ENCODE measurements around the gene ZFP69B.
"Not testable (repeated sequence)": the region's sequence is repeated elsewhere in the genome, so short reads cannot be mapped to it uniquely, and the experiment has no call there.

ZFP69B gene

DNA sequence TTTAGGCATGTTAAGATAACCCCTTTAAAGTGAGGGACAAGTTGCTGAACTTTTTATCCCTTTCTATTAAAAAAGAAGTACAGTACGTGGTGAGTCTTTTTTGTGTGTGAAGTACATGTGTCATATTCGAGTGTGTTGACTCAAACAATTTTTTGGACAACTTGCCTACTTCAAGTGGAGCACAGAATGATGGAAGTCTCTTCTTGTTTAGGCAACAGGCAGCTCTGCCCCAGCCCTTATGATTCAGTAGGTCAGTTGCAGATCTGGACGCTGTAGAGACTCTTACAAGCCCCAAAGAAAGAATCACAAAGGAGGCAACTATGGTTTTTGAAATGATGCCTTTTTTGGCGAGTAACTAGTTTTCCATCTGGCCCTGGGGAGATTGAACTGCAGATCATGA lies 14.4 kb upstream of the ZFP69B start:
- DNase-seq (ENCODE audit: low read depth) = no peak

DNA sequence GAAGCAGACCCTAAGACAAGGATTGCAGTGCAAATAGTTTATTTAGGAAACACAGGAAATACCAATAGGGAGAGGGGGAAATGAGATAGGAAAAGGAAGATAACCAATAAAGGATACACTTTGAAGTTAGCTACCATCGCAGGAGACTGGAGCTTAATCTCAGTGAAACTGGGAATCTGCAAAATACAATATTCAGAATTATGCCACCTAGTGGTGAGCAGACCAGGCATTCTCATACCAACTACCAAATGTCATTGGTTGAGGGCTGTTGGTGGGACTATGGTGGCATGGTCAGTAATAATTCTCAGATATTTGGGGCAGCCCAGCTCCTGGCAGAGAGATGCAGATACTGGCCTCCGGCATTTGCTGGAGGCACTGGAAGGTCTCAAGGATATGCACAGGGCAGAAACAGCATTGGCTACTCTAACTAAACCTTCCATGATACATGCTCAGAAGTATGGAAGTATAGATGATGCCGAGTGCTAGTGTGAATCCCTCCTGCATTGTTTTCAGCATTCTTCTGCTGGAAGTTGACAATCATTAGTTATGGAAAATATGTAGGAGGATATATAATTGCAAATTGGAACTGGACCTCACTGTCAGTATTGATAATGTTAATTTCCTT lies 11.8 kb upstream of the ZFP69B start:
- DNase-seq (ENCODE audit: low read depth) = no peak

DNA sequence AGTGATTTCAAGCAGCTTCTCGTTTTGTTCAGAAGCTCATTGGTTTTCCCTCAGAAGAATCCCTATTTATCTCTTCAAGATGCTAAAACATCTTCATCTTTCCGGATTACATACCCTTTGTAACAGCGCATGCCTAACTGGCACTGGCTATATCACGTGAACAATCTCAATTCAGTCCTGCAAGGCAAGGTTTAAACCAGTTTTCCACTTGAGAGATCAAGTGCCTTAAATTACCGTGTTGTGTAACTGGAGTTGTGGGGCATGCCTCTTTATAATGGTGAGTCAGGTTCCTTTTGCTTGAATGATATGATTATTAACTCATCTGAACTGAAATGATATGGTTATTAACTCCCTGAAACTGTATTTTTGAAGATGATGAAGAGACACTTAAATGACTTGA lies 11.0 kb upstream of the ZFP69B start:
- no peak for DNase-seq (ENCODE audit: low read depth)

DNA sequence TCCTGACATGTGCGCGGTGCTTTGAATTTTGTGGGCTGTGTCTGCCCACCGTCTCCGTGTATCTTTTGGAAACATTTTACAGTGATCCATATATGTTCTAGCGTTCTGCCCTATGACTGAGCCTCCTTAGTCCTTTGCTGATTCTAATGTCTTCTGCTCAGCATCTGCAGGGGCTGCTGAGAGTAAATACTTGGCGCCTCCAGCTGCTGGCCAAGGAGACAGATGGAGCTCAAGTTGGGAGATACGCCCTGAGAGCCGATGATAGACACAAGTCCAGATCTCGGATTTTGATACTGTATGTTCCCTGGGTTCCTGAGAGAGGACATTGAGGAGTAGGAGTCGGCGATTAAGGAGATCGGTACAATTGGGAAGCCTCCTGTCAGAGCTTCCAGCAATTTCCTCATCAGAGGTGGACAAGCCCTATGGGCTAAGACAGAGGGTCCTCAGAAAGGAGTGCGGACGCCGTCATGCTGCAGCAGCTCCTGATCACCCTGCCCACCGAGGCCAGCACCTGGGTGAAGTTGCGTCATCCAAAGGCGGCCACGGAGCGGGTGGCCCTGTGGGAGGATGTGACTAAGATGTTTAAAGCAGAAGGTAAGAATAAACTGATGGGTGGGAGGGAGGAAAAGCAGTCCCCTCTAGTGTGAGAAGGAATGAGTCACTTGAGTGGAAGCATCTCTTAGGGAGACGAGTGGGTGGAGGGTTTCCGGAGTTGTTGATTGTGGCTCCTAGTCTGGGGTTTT lies 390 bp downstream of the ZFP69B start:
- DNase-seq (ENCODE audit: low read depth) = peak; percentile 53

DNA sequence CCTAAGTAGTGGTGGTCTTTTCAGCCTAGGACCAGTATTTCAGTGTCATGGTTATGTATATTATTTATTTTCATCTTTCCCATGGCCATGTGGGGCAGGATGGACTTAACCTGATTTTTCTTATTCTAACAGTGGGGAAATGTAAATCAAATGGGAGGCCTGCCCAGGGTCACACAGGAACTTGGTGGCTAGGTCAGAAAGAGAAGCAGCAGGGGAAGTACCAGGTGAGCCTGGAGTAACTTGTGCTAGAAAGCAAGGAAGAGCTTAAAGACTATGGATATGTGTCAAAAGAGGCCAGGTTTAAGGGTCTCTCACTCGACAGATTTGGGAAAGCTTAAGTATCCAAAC lies 936 bp downstream of the ZFP69B start:
- no peak for DNase-seq (ENCODE audit: low read depth)

DNA sequence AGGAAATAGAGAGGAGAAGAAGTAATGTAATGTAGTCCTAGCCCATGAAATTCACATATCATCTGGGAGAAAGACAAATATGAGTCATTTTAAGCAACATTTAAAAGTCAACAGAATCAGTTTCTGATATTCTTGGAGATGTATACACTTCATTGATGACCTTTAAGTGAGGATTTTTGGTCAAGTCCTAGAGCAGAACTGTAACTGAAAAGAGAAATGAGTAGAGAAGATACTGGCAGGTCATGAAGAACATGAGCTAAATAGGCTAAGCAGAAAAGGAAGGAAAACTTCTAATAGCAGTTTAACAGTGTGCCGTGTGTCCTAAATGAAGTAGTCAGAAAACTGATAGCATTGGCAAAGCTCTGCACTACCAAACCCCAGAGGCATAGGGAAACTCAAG lies 4.6 kb downstream of the ZFP69B start:
- DNase-seq (ENCODE audit: low read depth) = no peak

DNA sequence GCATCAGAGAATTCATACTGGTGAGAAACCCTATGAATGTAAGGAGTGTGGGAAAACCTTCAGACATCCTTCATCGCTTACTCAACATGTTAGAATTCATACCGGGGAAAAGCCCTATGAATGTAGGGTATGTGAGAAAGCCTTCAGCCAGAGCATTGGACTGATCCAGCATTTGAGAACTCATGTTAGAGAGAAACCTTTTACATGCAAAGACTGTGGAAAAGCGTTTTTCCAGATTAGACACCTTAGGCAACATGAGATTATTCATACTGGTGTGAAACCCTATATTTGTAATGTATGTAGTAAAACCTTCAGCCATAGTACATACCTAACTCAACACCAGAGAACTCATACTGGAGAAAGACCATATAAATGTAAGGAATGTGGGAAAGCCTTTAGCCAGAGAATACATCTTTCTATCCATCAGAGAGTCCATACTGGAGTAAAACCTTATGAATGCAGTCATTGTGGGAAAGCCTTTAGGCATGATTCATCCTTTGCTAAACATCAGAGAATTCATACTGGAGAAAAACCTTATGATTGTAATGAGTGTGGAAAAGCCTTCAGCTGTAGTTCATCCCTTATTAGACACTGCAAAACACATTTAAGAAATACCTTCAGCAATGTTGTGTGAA lies 12.8 kb downstream of the ZFP69B start:
- no peak for DNase-seq (ENCODE audit: low read depth)

DNA sequence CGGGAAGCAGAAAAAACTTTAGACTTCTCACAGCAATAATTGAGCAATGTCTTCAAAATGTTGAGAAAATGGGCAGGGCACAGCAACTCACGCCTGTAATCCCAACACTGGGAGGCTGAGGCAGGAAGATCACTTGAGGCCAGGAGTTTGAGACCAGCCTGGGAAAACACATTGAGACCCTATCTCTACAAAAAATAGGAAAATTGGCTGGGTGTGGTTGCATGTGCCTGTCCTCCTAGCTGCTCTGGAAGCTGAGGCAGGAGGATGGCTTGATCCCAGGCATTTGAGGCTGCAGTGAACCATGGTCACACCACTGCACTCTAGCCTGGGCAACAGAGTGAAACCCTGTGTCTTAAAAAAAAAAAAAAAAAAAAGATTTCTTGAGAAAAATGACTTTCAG lies 19.1 kb downstream of the ZFP69B start:
- no peak for DNase-seq (ENCODE audit: low read depth)

DNA sequence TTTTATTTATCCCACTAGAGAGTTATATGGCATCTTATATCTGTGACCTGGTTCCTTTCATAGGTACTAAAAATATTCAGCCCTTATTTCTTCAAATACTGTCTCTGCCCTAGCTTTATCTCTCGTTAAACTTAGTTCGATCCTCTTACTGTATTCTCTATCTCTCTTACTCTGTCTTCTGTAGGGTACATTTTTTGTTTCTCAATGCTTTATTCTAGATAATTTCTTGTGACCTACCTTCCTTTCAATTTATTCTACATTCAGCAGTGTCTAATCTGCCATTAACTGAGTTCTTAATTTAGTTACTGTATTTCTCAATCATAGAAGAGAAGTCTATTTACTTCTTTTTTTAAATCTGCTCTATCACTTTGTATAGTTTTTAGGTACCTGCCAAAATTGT lies 25.0 kb downstream of the ZFP69B start:
- no peak for DNase-seq (ENCODE audit: low read depth)

DNA sequence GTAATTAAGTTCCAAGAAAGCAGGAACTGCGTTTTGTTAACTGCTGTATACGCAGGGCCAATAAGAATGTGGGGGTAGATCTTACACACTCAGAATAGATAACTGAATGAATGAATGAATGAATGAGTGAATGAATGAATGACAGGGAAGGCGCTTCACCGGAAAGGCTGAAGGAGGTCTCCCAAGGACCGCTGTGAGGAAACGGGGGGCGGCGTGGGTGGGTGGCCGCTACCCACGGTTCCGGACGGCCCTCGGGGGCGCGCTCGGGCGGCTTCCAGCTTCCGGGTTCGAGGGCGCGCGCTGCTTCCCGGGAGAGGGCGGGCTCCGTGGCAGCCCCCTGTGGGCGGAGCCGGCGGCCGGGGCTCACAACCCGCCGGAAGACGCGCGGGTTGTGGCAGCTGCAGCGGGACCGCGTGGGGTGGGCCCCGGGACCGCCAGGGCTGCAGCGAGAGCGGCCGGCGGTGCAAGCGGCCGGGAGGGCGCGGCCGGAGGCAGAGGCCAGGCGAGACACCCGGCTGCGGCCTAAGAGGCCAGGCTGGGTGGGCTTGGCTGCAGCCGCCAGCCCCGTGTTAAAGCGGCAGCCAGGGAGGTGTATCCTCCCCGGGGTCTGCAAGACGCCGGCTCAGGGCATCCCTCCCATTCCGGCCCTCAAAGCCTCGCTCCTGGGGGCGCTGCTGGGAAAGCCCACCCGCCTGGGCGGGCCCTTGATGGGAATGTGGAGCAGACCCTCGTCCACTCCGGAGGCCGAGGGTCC lies 26.8 kb downstream of the ZFP69B start, which contains the start of gene ZFP69:
ZFP69 (plus strand) TSS at position 367 of the 754 bp plus-strand sequence. CDS start 2,072 bp downstream, outside the sequence.
- peak; percentile 46 for DNase-seq (ENCODE audit: low read depth)

DNA sequence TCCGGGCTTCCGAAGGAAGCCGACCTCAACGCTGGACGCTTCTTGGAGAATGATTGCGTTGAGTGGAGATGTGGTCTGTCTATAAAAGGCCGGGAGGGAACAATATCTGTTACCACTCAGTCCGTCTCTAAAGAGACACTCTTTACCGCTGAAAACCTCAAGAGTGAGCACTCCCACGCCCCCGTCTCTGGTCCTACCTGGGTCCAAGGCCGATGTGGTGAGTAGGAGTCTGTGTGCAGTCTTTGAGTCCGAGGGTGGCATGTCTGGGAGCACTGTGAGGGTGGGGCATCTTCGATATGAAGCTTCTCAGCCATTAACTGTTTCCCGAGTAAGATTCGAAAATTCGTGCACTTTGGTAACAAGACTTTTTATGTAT lies 27.4 kb downstream of the ZFP69B start:
- DNase-seq (ENCODE audit: low read depth) = no peak

DNA sequence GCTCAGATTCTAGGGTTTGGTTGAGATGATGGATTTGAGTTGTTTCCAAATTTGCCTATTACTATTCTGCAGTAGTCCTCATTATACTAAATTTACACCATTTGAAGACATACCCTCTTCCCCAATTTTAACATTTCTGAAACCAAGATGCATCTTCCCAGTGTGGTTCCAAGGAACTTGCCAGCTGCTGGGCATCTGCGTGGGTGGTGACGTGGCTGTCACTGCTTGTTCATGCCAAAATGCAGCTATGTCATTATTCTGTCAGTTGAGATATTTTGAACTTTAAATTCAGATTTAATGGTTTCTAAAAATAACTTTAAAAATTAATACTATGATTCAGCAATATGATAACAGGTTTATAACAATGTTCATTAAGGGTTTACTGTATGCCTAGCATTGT lies 28.0 kb downstream of the ZFP69B start:
- no peak for DNase-seq (ENCODE audit: low read depth)

DNA sequence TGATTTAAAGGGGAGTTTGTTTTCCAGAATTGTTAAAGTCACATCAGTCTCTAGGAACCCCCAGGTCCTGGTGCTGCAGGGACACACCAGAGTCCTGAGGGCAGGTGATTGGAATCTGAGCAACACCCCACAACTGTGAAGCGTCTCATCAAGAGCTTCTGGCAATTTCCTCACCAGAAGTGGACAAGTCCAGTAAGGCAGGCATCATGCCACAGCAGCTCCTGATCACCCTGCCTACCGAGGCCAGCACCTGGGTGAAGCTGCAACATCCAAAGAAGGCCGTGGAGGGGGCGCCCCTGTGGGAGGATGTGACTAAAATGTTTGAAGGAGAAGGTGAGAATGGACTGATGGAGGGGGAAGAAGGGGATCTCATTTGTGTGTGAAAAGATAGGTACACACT lies 28.9 kb downstream of the ZFP69B start:
- no peak for DNase-seq (ENCODE audit: low read depth)

DNA sequence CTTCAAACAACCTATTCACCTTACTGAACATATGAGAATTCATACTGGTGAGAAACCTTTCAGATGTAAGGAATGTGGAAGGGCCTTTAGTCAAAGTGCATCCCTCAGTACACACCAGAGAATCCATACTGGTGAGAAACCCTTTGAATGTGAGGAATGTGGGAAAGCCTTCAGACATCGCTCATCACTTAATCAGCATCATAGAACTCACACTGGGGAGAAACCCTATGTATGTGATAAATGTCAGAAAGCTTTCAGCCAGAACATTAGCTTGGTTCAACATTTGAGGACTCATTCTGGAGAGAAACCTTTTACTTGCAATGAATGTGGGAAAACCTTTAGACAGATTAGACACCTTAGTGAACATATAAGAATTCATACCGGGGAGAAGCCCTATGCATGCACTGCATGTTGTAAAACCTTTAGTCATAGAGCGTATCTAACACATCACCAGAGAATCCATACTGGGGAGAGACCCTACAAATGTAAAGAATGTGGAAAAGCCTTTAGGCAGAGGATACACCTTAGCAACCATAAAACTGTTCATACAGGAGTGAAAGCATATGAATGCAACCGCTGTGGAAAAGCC lies 45.1 kb downstream of the ZFP69B start:
- DNase-seq (ENCODE audit: low read depth) = no peak

DNA sequence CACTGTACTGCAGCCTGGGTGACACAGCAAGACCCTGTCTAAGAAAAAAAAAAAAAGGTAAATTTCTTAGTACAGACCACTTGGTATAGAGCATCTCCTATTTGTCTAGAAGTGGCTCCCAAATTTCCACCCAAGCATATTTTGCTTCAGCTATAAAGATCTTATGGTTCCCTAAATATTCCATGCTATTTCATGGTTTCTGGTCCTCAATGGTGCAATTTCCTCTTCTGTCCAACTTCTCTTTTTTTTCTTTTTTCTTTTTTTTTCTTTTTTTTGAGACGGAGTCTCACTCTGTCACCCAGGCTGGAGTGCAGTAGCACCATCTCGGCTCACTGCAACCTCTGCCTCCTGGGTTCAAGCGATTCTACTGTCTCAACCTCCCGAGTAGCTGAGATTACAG lies 52.4 kb downstream of the ZFP69B start:
- not testable (repeated sequence) for DNase-seq (ENCODE audit: low read depth)

DNA sequence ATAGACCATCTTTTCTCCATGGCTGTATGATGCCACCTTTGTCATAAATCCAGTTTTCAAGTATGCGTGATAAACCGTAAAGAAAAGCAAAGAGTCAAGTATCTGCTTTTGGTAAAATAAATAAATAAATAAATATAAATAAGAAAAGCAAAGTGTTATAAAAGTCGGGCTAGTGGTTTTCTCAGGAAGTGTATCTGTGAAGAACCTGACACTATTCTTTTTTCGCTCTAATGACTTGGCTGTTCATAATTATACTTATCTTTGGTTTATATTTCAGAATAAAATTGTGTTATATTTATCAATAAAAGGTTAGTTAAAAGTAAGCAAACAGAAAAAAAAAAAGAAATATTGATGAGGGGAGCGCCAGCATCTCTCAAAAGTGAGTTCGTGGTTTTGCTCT lies 57.7 kb downstream of the ZFP69B start:
- DNase-seq (ENCODE audit: low read depth) = no peak

DNA sequence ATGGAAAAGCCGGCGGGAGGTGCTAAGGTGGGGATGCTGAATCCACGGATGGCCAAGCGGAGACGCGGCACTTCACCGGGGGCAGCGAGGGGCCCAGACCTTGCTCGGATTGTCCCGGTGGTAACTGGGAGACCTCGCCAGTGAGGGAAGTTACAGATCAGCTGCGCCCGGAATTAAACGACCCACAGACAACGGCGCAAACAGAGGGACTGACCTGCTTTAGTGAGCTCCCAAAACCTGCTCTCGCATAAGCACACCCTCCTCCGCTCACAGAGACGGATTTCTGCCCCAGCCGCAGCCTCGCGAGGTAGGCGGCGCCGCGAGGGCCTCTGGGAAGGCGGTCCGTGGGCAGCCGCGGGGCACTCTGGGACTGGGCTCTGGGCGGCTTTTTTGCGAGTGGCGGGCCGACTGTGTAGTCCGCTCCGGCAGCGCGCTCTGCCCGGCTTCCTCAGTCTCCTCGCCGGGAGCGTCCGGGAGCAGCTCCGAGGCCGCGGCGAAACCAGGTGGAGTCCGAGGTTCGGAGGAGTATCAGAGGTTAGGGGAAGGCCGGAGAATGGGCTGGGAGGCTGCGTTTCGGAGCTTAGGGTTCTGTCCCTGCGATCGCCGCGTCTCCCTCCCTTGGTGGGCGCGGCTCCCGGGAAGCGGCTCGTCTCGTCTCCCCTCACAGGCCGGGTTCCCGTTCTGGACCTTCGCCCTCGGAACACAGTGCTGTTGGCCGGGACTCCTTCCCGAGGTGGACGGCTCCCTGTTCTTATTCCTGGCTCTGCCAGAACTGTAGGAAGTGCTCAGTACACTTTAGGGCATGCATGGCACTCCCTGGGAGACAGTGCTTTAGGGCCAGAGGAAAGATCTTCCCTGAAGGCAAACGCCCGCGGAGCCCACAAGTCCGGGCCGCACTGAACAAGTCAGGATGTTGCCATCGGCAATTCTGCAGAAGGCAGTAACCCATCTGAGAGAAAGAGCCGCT lies 58.4 kb downstream of the ZFP69B start, which contains the start of gene EXO5:
EXO5 (plus strand) TSS at position 393 of the 967 bp plus-strand sequence. CDS start 5,778 bp downstream, outside the sequence.
- peak; percentile 58 for DNase-seq (ENCODE audit: low read depth)

Data from T follicular helper cell (primary cell).